22Rv1 (cell line): ENCODE data around the gene MAST4.

Experiments
- ZFX ChIP-seq: fragments of 450-650 bp; IDR thresholded peaks from 2 replicates; pipeline ENCODE4 v1.6.1; 2017; ENCODE audit warnings: antibody characterized with exemption, borderline replicate concordance
- TF ChIP-seq, protein P1 (sequence below): fragments of 450-650 bp; IDR thresholded peaks from 2 replicates; pipeline ENCODE4 v1.5.1; 2017; ENCODE audit warnings: mild to moderate bottlenecking

DNA sequence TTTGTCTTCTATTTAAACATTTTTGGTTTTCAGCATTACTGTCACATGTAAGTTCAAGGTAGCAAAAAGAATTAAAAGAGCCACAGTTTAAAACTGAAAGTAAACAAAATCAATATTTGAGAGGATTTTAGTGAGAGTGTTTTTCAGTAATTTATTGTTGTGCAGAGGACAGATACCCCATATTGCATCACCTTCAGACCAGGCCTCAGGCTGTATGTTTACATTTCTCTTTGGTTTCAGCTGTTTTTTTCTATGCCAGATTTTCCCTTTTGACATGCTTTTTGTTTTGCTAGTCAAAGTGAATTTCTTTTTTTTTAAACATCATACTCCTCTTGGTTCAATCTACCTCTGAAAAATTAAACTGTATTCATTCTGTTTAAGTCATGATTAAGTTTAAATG lies 47.2 kb downstream of the MAST4 start:
- TF ChIP-seq, protein P1, sequence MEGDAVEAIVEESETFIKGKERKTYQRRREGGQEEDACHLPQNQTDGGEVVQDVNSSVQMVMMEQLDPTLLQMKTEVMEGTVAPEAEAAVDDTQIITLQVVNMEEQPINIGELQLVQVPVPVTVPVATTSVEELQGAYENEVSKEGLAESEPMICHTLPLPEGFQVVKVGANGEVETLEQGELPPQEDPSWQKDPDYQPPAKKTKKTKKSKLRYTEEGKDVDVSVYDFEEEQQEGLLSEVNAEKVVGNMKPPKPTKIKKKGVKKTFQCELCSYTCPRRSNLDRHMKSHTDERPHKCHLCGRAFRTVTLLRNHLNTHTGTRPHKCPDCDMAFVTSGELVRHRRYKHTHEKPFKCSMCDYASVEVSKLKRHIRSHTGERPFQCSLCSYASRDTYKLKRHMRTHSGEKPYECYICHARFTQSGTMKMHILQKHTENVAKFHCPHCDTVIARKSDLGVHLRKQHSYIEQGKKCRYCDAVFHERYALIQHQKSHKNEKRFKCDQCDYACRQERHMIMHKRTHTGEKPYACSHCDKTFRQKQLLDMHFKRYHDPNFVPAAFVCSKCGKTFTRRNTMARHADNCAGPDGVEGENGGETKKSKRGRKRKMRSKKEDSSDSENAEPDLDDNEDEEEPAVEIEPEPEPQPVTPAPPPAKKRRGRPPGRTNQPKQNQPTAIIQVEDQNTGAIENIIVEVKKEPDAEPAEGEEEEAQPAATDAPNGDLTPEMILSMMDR, result no peak
- TF ChIP-seq ZFX, result no peak
